ENCODE data around the gene AZI2. TPM values are rescaled to one million over a fixed set of nuclear protein-coding genes. Genes with fewer than 3 reads are reported as not detected.

AZI2 gene
- total RNA-seq, 1 donor from 2014 or later = 54.4 TPM

DNA sequence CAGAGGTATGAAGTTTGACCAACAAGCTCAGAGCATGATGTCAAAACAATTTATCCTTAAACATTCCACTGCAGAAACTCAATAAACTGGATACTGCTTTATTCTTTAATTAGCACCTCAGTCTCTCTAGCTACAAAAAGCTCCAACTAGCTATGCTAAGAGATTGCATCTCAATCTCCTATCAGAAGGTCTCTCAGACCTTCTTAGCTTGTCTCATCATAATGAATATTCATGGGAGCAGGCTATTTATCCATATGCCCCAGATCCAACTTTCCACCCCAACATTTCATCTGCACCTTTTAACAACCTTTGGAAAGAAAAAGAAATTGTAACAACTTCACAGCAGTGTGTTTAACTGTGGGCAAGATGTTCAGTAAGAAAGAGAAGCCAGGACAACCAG, 11.4 kb downstream of the AZI2 start:
- no peak for DNase-seq
- H3K4me3 Mint-ChIP-seq (ENCODE audit: unreplicated experiment) = no peak overlapping the region
- TF ChIP-seq, protein P1, sequence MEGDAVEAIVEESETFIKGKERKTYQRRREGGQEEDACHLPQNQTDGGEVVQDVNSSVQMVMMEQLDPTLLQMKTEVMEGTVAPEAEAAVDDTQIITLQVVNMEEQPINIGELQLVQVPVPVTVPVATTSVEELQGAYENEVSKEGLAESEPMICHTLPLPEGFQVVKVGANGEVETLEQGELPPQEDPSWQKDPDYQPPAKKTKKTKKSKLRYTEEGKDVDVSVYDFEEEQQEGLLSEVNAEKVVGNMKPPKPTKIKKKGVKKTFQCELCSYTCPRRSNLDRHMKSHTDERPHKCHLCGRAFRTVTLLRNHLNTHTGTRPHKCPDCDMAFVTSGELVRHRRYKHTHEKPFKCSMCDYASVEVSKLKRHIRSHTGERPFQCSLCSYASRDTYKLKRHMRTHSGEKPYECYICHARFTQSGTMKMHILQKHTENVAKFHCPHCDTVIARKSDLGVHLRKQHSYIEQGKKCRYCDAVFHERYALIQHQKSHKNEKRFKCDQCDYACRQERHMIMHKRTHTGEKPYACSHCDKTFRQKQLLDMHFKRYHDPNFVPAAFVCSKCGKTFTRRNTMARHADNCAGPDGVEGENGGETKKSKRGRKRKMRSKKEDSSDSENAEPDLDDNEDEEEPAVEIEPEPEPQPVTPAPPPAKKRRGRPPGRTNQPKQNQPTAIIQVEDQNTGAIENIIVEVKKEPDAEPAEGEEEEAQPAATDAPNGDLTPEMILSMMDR (IDR thresholded peaks at IDR 0.05; ENCODE audit: partially characterized antibody, unreplicated experiment) = no peak
- no peaks in the 10 kb centered on the region for H3K27me3 Mint-ChIP-seq (ENCODE audit: unreplicated experiment)
- H3K4me1 Mint-ChIP-seq (ENCODE audit: low read depth, unreplicated experiment) = no peaks in the 10 kb centered on the region
- H3K27ac Mint-ChIP-seq (ENCODE audit: unreplicated experiment) = no peak overlapping the region
- H3K36me3 Mint-ChIP-seq (ENCODE audit: unreplicated experiment) = no peaks in the 10 kb centered on the region
- H3K9me3 Mint-ChIP-seq (ENCODE audit: unreplicated experiment) = no peaks in the 10 kb centered on the region

GRCh38 chr3:28335246-28335645, 13.4 kb downstream of the AZI2 start:
- Mint-ChIP-seq H3K4me3 (ENCODE audit: unreplicated experiment) (no peak overlapping the region), H3K36me3 (ENCODE audit: unreplicated experiment) (no peaks in the 10 kb centered on the region), H3K27ac (ENCODE audit: unreplicated experiment) (no peak overlapping the region), H3K4me1 (ENCODE audit: low read depth, unreplicated experiment) (no peaks in the 10 kb centered on the region), H3K9me3 (ENCODE audit: unreplicated experiment) (no peaks in the 10 kb centered on the region), H3K27me3 (ENCODE audit: unreplicated experiment) (no peaks in the 10 kb centered on the region)
- no peak for DNase-seq
- TF ChIP-seq, protein P1 (IDR thresholded peaks at IDR 0.05; ENCODE audit: partially characterized antibody, unreplicated experiment) = no peak

DNA sequence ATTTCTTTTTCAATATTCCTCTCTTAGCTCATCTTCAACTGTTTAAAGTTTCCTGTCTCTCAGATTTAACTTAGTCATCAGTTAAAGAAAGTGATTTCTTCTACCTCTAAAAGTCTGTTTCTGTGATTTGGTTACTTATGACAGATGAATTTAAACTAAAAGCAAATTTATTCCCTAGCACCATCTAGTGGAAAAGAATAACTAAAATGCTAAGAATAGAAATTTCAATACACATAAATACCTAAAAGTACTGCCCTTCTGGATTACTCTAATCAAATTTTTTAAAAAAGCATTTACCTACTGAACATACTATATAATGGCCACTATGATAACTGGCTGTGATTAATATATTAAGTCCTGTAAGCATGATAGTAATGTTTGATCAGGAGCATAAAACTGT, 14.1 kb downstream of the AZI2 start:
- Mint-ChIP-seq H3K4me3 (ENCODE audit: unreplicated experiment) (no peak overlapping the region), H3K9me3 (ENCODE audit: unreplicated experiment) (no peaks in the 10 kb centered on the region), H3K27ac (ENCODE audit: unreplicated experiment) (no peak overlapping the region), H3K4me1 (ENCODE audit: low read depth, unreplicated experiment) (no peaks in the 10 kb centered on the region), H3K27me3 (ENCODE audit: unreplicated experiment) (no peaks in the 10 kb centered on the region), H3K36me3 (ENCODE audit: unreplicated experiment) (no peaks in the 10 kb centered on the region)
- no peak for DNase-seq
- TF ChIP-seq, protein P1 (IDR thresholded peaks at IDR 0.05; ENCODE audit: partially characterized antibody, unreplicated experiment) = no peak

DNA sequence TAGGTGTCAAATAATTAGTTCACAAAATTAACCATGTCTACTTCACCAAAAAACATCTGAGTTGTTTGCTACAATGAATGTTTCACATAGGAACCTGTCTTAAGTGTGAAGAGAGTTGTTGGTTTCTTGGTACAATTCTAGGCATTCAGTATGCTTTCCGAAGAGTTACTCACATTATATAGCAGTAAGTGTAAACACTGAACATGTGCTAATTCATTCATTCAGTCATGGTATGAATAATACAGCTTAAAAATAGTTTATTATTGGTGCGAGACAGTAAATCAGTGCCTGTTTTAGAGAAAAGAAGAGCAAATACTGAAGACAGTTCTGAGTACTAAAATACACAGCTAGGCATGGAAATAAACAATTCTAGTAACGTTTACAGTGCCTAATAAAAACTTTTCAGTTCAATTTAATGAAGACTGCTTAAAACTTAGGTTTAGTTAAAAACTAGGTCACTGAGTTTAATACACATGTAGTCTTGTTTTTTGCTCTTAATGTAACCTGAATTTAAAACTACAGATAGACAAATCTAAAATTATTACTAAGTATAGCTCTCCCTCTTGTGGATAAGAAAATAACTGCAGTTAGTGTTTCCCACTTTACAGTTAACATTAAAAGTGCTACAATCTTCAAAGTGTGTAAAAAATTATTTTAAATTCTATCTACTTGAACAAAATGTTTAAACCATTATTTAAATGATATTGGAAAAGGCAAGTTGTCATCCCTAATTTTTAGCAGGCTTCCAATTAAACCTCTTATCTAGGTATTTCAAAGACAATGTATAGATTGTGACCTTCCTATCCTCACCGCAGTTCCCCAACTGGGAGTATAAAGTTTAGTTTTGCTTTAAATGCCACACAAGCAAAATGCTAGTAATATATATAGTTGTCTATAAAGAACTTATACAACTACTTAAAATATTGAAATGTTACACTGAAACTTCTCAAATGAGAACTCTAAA, 20.2 kb downstream of the AZI2 start:
- DNase-seq = no peak
- Mint-ChIP-seq H3K4me3 (ENCODE audit: unreplicated experiment) (no peak overlapping the region), H3K4me1 (ENCODE audit: low read depth, unreplicated experiment) (no peaks in the 10 kb centered on the region), H3K9me3 (ENCODE audit: unreplicated experiment) (no peaks in the 10 kb centered on the region), H3K27me3 (ENCODE audit: unreplicated experiment) (no peaks in the 10 kb centered on the region), H3K36me3 (ENCODE audit: unreplicated experiment) (no peaks in the 10 kb centered on the region), H3K27ac (ENCODE audit: unreplicated experiment) (no peak overlapping the region)
- TF ChIP-seq, protein P1 (IDR thresholded peaks at IDR 0.05; ENCODE audit: partially characterized antibody, unreplicated experiment) = peak; percentile 91

DNA sequence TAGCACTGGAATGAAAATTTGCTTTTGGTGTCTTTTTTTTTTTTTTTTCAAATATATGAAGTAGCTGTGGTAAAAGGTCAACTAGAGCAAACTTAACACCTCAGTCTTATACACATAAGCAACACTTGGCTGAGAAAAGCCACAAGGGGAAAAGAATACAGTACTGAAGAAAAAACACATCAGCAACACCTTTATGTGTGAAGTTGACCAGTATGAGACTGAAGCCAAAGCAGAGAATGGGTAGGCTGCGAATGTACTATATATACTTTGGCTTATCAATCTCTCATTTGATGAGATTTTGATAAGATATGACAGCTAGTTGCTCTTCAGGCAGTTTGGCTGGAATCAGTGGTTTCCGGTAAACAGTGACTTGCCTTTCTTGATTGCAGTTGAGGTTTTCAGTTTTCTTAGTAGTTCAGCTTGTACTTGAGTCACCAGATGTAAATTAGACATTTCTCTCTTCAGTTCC, 22.1 kb downstream of the AZI2 start:
- no peak overlapping the region for H3K4me3 Mint-ChIP-seq (ENCODE audit: unreplicated experiment)
- H3K27ac Mint-ChIP-seq (ENCODE audit: unreplicated experiment) = no peak overlapping the region
- H3K9me3 Mint-ChIP-seq (ENCODE audit: unreplicated experiment) = no peaks in the 10 kb centered on the region
- no peaks in the 10 kb centered on the region for H3K36me3 Mint-ChIP-seq (ENCODE audit: unreplicated experiment)
- DNase-seq = no peak
- TF ChIP-seq, protein P1 (IDR thresholded peaks at IDR 0.05; ENCODE audit: partially characterized antibody, unreplicated experiment) = no peak
- H3K27me3 Mint-ChIP-seq (ENCODE audit: unreplicated experiment) = no peaks in the 10 kb centered on the region
- no peaks in the 10 kb centered on the region for H3K4me1 Mint-ChIP-seq (ENCODE audit: low read depth, unreplicated experiment)
